ENCODE data around the gene SPAG4. TPM values are rescaled to one million over a fixed set of nuclear protein-coding genes. Genes with fewer than 3 reads are reported as not detected.
A peak's percentile ranks its signal among the peaks of the same experiment; 100 is the strongest.

The SPAG4 gene
- total and polyA plus RNA-seq, 2 donors (not counting 1 experiment from before 2014, with no cell fraction given), result 4.3 to 6.6 TPM

DNA sequence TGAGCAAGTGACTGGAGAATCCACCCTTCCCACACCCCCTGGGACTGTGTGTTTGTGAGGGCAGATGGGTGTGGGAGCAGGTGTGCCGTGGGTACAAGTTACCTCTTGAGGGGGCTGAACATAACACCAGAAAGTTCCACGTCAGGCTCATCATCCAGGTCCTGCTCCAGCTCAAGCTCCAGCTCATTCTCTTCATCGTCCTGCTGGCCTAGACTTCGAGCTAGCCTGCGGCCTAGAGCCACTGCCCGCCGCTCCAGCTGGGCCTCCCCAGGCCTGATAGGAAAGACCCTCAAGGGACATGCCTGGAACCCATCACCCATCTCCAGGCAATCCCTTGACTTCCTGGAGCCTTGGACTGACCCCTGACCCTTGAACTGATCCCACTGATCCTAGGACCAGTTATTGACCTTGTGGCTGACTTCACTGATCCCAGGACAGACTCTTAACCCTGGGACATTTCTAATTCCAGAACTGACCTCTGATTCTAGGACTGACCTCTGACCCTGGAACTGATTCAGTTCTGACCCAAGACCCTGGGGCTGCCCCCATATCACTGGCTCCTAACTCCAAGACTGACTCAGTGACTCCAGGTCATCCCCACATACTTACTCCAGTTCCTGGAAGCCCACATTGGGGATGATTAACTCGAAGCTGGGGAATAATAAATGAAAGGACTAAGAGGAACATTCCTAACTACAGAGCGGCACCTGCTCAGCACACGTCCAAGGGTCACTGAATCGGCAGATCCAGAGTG lies 11.8 kb upstream of the SPAG4 start:
- Histone ChIP-seq H3K9ac (ENCODE audit: insufficient read depth, low read length) (no peak overlapping the region), H4K20me1 (ENCODE audit: control insufficient read depth, extremely low read depth, insufficient read depth, low read length) (no peaks in the 10 kb centered on the region), H3K4me2 (ENCODE audit: extremely low read depth, insufficient read depth, low read length) (no peak overlapping the region), H3K9me3 (ENCODE audit: control insufficient read depth, insufficient read depth, low read depth, low read length) (no peaks in the 10 kb centered on the region), H3K27ac (ENCODE audit: insufficient read depth, low read length) (no peak overlapping the region), H3K27me3 (ENCODE audit: control insufficient read depth, insufficient read depth, low read length) (peaks cover 7% of the 10 kb centered on the region), H3K36me3 (ENCODE audit: control insufficient read depth, insufficient read depth, low read length) (no peaks in the 10 kb centered on the region), H2AFZ (ENCODE audit: low read length) (no peak overlapping the region), H3K4me3 (replicated peaks in 1 of 4; ENCODE audit: control extremely low read depth in 1 of 4, insufficient read depth in 1 of 4, low read depth in 3 of 4, low read length in 4 of 4) (no peak overlapping the region), H3K4me1 (ENCODE audit: control insufficient read depth, extremely low read depth, insufficient read depth, low read length) (peaks cover 6% of the 10 kb centered on the region), H3K79me2 (ENCODE audit: control insufficient read depth, insufficient read depth, low read length) (no peaks in the 10 kb centered on the region)
- no peak for DNase-seq (ENCODE audit: low read depth in 2 of 2)
- no peak for TF ChIP-seq CTCF (conservative IDR thresholded peaks at IDR 0.05 in 1 of 2, IDR thresholded peaks at IDR 0.05 in 1 of 2; ENCODE audit: low read depth in 1 of 2, low read length in 2 of 2)
- no peak for TF ChIP-seq EZH2 (IDR thresholded peaks at IDR 0.05; ENCODE audit: low read length, missing control alignments)

GRCh38 chr20:35604449-35604747 lies 11.2 kb upstream of the SPAG4 start:
- no peak for DNase-seq (ENCODE audit: low read depth in 2 of 2)
- TF ChIP-seq CTCF (conservative IDR thresholded peaks at IDR 0.05 in 1 of 2, IDR thresholded peaks at IDR 0.05 in 1 of 2; ENCODE audit: low read depth in 1 of 2, low read length in 2 of 2), result peak; percentile 13 to 39
- TF ChIP-seq EZH2 (IDR thresholded peaks at IDR 0.05; ENCODE audit: low read length, missing control alignments), result no peak
- Histone ChIP-seq H4K20me1 (ENCODE audit: control insufficient read depth, extremely low read depth, insufficient read depth, low read length) (no peaks in the 10 kb centered on the region), H3K36me3 (ENCODE audit: control insufficient read depth, insufficient read depth, low read length) (no peaks in the 10 kb centered on the region), H3K4me1 (ENCODE audit: control insufficient read depth, extremely low read depth, insufficient read depth, low read length) (peaks cover 6% of the 10 kb centered on the region), H3K4me3 (replicated peaks in 1 of 4; ENCODE audit: control extremely low read depth in 1 of 4, insufficient read depth in 1 of 4, low read depth in 3 of 4, low read length in 4 of 4) (no peak overlapping the region), H3K9me3 (ENCODE audit: control insufficient read depth, insufficient read depth, low read depth, low read length) (no peaks in the 10 kb centered on the region), H2AFZ (ENCODE audit: low read length) (no peak overlapping the region), H3K79me2 (ENCODE audit: control insufficient read depth, insufficient read depth, low read length) (no peaks in the 10 kb centered on the region), H3K27me3 (ENCODE audit: control insufficient read depth, insufficient read depth, low read length) (peaks cover 7% of the 10 kb centered on the region), H3K27ac (ENCODE audit: insufficient read depth, low read length) (no peak overlapping the region), H3K9ac (ENCODE audit: insufficient read depth, low read length) (no peak overlapping the region), H3K4me2 (ENCODE audit: extremely low read depth, insufficient read depth, low read length) (no peak overlapping the region)

DNA sequence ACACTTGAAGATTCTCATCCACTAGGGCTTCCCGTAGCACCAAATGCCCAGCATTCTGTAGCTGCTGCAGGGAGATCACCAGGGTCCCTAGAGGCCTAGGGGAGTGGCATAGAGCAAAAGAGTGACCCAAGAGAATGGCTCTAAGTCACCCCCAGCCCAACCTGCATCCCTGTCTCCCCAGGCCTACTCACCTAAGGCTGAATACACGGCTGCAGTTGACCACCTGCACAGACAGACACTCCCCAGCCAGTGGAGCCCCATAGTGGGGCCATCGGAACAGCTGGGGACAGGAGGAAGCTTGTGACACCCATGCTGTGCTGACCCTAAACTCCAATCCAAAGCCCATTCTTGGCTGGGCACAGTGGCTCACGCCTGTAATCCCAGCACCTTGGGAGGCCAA lies 9.5 kb upstream of the SPAG4 start:
- Histone ChIP-seq H3K4me3 (replicated peaks in 1 of 4; ENCODE audit: control extremely low read depth in 1 of 4, insufficient read depth in 1 of 4, low read depth in 3 of 4, low read length in 4 of 4) (no peak overlapping the region), H4K20me1 (ENCODE audit: control insufficient read depth, extremely low read depth, insufficient read depth, low read length) (no peaks in the 10 kb centered on the region), H2AFZ (ENCODE audit: low read length) (no peak overlapping the region), H3K9me3 (ENCODE audit: control insufficient read depth, insufficient read depth, low read depth, low read length) (no peaks in the 10 kb centered on the region), H3K79me2 (ENCODE audit: control insufficient read depth, insufficient read depth, low read length) (no peaks in the 10 kb centered on the region), H3K27ac (ENCODE audit: insufficient read depth, low read length) (no peak overlapping the region), H3K36me3 (ENCODE audit: control insufficient read depth, insufficient read depth, low read length) (no peaks in the 10 kb centered on the region), H3K27me3 (ENCODE audit: control insufficient read depth, insufficient read depth, low read length) (no peaks in the 10 kb centered on the region), H3K4me2 (ENCODE audit: extremely low read depth, insufficient read depth, low read length) (no peak overlapping the region), H3K4me1 (ENCODE audit: control insufficient read depth, extremely low read depth, insufficient read depth, low read length) (peaks cover 5% of the 10 kb centered on the region), H3K9ac (ENCODE audit: insufficient read depth, low read length) (no peak overlapping the region)
- no peak for DNase-seq (ENCODE audit: low read depth in 2 of 2)
- TF ChIP-seq CTCF (conservative IDR thresholded peaks at IDR 0.05 in 1 of 2, IDR thresholded peaks at IDR 0.05 in 1 of 2; ENCODE audit: low read depth in 1 of 2, low read length in 2 of 2) (no peak), EZH2 (IDR thresholded peaks at IDR 0.05; ENCODE audit: low read length, missing control alignments) (no peak)
